Measurements from ENCODE around the gene EIF2D. TPM values are rescaled to one million over a fixed set of nuclear protein-coding genes. Genes with fewer than 3 reads are reported as not detected.
A peak's percentile ranks its signal among the peaks of the same experiment; 100 is the strongest.

EIF2D gene
- total RNA-seq, 1 donor from 2014 or later: 47.0 TPM

DNA sequence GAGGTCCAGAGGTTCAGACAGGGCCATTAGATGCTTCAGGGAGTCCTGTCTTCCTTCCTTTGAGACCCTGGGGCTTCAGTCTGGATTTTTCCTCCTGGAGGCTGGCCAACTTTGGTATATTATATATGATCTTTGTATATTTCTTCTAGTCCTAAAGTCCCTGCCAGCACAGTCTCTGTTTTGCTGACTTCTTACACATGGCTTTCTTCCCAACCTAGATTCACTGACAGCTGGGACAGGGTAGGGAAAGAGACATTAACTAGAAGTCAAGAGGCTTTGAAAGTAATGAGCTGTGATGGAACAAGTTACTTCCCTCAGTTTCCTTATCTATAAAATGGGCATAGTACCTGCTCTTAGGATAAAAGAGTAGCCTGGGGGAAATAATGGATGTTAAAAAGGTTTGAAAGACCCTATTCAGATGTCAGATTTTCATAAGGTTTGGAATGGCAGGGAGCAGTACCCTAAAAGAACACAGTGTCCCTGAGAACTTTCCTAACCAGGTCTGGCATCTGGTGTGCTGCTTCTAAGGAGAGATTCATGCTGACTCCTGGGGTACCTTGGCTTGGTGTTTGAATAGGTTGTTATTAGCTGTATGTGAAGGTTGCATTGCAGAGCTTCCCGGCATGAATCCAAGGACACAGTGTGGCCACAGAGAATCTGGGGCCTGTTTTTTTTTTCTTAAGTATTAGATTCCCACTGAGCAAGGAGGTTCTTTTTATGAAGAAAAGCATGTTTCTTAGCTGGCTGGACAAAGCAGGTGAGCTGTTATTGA, 57.4 kb downstream of the EIF2D start:
- no peak for ATAC-seq
- Histone ChIP-seq H3K4me1 (peaks cover 76% of the 10 kb centered on the region), H3K36me3 (no peaks in the 10 kb centered on the region), H3K27me3 (ENCODE audit: low read depth) (no peaks in the 10 kb centered on the region), H3K4me3 (no peak overlapping the region), H3K9me3 (no peaks in the 10 kb centered on the region), H3K27ac (no peak overlapping the region)
- intact Hi-C loops (cut with DNase I): no loop called here
- no peak for DNase-seq
- TF ChIP-seq, protein P1, sequence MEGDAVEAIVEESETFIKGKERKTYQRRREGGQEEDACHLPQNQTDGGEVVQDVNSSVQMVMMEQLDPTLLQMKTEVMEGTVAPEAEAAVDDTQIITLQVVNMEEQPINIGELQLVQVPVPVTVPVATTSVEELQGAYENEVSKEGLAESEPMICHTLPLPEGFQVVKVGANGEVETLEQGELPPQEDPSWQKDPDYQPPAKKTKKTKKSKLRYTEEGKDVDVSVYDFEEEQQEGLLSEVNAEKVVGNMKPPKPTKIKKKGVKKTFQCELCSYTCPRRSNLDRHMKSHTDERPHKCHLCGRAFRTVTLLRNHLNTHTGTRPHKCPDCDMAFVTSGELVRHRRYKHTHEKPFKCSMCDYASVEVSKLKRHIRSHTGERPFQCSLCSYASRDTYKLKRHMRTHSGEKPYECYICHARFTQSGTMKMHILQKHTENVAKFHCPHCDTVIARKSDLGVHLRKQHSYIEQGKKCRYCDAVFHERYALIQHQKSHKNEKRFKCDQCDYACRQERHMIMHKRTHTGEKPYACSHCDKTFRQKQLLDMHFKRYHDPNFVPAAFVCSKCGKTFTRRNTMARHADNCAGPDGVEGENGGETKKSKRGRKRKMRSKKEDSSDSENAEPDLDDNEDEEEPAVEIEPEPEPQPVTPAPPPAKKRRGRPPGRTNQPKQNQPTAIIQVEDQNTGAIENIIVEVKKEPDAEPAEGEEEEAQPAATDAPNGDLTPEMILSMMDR (IDR thresholded peaks at IDR 0.05): no peak

DNA sequence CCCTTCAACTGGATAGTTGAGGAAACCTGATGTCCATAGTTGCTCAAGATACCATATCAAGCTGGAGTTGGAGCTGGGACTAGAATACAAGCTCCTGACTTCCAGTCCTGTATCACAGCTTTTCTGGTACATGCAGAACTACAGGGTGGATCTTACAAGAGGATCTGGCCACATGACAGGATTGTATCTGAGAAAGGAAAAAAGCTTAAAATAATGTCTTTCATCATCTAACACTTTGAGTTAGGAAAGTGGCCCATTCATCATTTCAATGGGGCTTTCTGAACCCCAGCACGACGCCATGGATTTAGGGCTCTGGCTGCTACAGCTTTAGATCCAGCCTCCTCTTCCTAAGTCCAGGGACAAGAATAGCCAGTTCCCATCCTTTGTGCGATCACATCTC, 58.1 kb downstream of the EIF2D start:
- no peak for DNase-seq
- TF ChIP-seq, protein P1 (IDR thresholded peaks at IDR 0.05): no peak
- Histone ChIP-seq H3K27me3 (ENCODE audit: low read depth) (no peaks in the 10 kb centered on the region), H3K36me3 (no peaks in the 10 kb centered on the region), H3K27ac (no peak overlapping the region), H3K4me3 (no peak overlapping the region), H3K9me3 (no peaks in the 10 kb centered on the region), H3K4me1 (peaks cover 69% of the 10 kb centered on the region)
- intact Hi-C loops (cut with DNase I): no loop called here
- ATAC-seq: no peak

DNA sequence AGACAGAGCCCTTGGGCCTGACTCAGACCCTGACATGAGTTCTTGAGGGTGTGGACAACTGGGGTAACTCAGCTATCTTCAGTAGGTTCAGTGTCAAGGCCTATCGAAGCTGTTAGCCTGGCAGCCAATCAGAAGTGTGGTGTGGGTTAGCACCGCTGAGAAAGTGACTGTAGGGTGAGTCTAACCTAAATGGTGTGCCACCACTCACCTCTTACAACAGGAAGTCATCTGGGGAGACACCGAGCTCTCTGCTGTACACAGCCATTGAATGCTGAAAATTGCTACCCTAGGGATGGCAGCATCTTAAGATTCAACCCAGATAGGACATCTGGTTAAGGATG, 60.3 kb downstream of the EIF2D start:
- Histone ChIP-seq H3K9me3 (no peaks in the 10 kb centered on the region), H3K36me3 (no peaks in the 10 kb centered on the region), H3K27ac (no peak overlapping the region), H3K27me3 (ENCODE audit: low read depth) (no peaks in the 10 kb centered on the region), H3K4me1 (peaks cover 50% of the 10 kb centered on the region), H3K4me3 (no peak overlapping the region)
- DNase-seq (no peak), ATAC-seq (peak; percentile 39 to 59)
- TF ChIP-seq, protein P1 (IDR thresholded peaks at IDR 0.05): no peak
- intact Hi-C loops (cut with DNase I): no loop called here

DNA sequence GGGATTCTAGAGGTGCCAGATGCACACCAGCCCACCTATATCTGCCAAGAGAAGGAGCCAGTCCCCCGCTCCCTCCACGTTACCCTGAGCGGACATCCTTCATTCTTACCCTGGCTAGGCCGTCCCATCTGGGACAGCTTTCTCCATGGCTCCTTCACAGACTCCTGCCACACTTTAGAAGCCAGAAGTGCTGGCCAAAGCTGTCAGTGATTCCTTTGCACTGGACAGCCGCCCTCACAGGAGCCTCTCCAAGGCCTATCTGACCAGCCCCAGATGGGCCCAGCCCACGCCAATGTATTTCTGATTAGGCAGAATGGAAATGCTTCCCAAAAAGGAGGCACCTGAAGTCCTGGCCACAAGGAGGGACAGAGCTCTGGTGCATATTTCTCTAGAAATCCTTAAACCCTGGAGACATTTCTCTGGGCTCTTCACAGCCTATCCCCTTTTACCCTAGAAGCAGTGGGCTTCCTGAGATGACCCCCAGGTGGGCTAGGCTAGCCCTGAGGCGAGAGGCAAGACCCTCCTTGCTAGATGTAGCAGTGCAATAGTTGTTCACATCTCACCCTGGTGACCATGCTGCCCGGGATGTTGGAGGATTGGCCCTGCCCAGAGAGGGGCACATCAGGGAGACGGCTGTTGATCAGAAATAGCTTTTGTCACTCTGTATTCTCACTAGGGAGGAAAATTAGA, 60.8 kb downstream of the EIF2D start:
- H3K4me1 ChIP-seq: peaks cover 45% of the 10 kb centered on the region
- no peaks in the 10 kb centered on the region for H3K36me3 ChIP-seq
- ATAC-seq (no peak), DNase-seq (no peak)
- TF ChIP-seq, protein P1 (IDR thresholded peaks at IDR 0.05): no peak
- H3K27me3 ChIP-seq (ENCODE audit: low read depth): no peaks in the 10 kb centered on the region
- no peak overlapping the region for H3K27ac ChIP-seq
- intact Hi-C loops (cut with DNase I): no loop called here
- no peaks in the 10 kb centered on the region for H3K9me3 ChIP-seq
- no peak overlapping the region for H3K4me3 ChIP-seq

DNA sequence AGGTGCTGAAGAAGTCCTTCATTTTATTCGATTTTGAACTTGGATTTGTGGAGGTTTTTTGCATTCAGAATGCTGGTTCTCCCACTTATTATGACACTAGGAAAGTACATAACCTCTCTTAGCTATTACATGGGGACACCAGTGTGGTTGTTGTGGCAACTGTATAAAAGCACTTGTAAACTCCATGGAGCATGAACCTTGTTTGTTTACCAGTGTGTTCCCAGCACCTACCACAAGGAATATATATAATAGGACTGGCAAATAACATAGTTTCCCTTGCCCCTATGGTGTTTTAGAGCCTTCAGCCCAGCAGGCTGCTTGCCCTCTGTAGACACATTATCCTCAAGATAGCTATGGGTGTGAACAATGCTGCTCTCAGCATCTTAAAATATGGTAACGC, 61.8 kb downstream of the EIF2D start:
- Histone ChIP-seq H3K9me3 (no peaks in the 10 kb centered on the region), H3K27ac (no peak overlapping the region), H3K4me3 (no peak overlapping the region), H3K36me3 (no peaks in the 10 kb centered on the region), H3K27me3 (ENCODE audit: low read depth) (no peaks in the 10 kb centered on the region), H3K4me1 (peaks cover 36% of the 10 kb centered on the region)
- TF ChIP-seq, protein P1 (IDR thresholded peaks at IDR 0.05): no peak
- intact Hi-C loops (cut with DNase I): no loop called here
- DNase-seq (no peak), ATAC-seq (peak; percentile 41 to 57)
